ENCODE results near the gene GATA3. TPM values are rescaled to one million over a fixed set of nuclear protein-coding genes. Genes with fewer than 3 reads are reported as not detected.

GATA3 gene
- total RNA-seq, 1 experiment from 2014 or later: not detected

DNA sequence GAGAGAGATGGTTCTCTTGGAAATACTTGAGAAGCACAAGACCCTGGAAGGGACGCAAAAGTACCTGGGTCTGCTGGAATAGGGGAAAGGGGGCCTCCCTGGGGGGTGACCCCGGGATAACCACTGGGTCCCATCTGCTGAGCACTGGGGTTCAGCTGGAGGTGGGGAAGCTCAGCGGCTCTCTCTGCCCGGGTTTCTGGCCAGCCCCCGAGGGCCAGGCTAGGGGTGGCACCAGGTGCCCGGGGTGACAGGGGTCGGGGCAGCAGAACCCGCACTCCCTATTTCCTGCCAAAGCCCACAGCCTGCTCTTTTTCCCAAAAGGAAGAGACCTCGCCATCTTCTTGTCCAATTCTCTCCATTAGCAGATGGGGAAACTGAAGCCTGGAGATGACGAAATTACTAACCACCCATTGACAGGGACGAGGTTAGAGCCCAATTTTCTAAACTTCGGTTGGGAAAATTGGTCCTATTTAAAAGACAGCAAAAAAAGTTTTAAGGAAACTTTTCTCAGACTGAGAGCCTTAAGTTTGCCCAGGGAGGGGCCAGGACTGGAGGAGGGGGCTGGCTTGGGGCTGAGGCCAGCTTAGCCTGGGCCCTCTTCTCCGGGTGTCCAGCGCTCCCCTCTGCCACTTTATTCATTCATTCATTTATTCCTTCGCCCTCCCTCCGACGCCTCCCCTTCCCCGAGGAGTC, 17.8 kb upstream of the GATA3 start:
- in situ Hi-C loops (cut with HindIII; ENCODE audit: low pct_unique_long_range_greater_than_20kb, low sequenced_read_pairs): no loop called here

DNA sequence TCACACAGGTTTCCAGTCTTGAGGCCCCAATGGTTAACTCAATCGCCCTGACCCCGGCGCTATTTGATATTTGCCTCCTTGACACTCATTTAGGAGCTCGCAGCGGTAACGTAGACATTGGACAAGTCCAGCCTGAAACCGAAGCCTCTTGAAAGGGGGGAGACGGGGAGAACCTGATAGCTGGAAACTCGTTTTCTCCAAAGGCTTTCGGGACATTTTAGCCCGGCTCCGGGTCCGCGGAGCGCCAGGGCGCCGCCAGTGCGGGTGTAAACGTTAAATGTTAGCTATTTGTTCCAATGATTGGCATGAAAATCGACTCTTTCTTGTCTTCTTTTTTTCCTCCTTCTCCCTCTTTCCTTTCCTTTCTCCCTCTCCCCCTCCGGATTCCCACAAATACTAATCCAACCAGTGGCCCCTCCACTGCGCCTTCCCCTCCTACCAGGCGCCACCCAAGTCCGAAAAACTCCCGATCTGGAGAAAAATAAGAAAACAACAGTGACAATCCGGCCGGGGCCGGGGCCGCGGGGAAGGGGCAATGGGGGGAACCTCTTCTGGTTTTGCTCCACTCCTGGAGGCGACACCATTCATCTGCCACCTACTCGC, 17.2 kb upstream of the GATA3 start:
- in situ Hi-C loops (cut with HindIII; ENCODE audit: low pct_unique_long_range_greater_than_20kb, low sequenced_read_pairs): no loop called here
- DNase-seq (ENCODE audit: low read depth, low spot score): no peak

More for the DNA sequence above, 17.8 kb upstream of the GATA3 start:
- no peak for DNase-seq (ENCODE audit: low read depth, low spot score)

GRCh38 chr10:8037941-8038894, 16.3 kb upstream of the GATA3 start:
- DNase-seq (ENCODE audit: low read depth, low spot score): no peak
- in situ Hi-C loops (cut with HindIII; ENCODE audit: low pct_unique_long_range_greater_than_20kb, low sequenced_read_pairs): no loop called here

- no peak for DNase-seq (ENCODE audit: low read depth, low spot score)
- in situ Hi-C loops (cut with HindIII; ENCODE audit: low pct_unique_long_range_greater_than_20kb, low sequenced_read_pairs): no loop called here
Observed at GRCh38 chr10:8039321-8039881, 15.1 kb upstream of the GATA3 start.

- in situ Hi-C loops (cut with HindIII; ENCODE audit: low pct_unique_long_range_greater_than_20kb, low sequenced_read_pairs): no loop called here
Observed at GRCh38 chr10:8040651-8041050, 13.8 kb upstream of the GATA3 start.

GRCh38 chr10:8041284-8041991, 13.1 kb upstream of the GATA3 start:
- no peak for DNase-seq (ENCODE audit: low read depth, low spot score)
- in situ Hi-C loops (cut with HindIII; ENCODE audit: low pct_unique_long_range_greater_than_20kb, low sequenced_read_pairs): no loop called here

More at GRCh38 chr10:8040651-8041050, 13.8 kb upstream of the GATA3 start:
- DNase-seq (ENCODE audit: low read depth, low spot score): no peak

- in situ Hi-C loops (cut with HindIII; ENCODE audit: low pct_unique_long_range_greater_than_20kb, low sequenced_read_pairs): no loop called here
- no peak for DNase-seq (ENCODE audit: low read depth, low spot score)
Observed at GRCh38 chr10:8041992-8042720, 12.3 kb upstream of the GATA3 start.

GRCh38 chr10:8042721-8043568, 11.5 kb upstream of the GATA3 start:
- no peak for DNase-seq (ENCODE audit: low read depth, low spot score)
- in situ Hi-C loops (cut with HindIII; ENCODE audit: low pct_unique_long_range_greater_than_20kb, low sequenced_read_pairs): no loop called here

GRCh38 chr10:8043569-8044306, 10.8 kb upstream of the GATA3 start:
- in situ Hi-C loops (cut with HindIII; ENCODE audit: low pct_unique_long_range_greater_than_20kb, low sequenced_read_pairs): no loop called here
- DNase-seq (ENCODE audit: low read depth, low spot score): no peak

DNA sequence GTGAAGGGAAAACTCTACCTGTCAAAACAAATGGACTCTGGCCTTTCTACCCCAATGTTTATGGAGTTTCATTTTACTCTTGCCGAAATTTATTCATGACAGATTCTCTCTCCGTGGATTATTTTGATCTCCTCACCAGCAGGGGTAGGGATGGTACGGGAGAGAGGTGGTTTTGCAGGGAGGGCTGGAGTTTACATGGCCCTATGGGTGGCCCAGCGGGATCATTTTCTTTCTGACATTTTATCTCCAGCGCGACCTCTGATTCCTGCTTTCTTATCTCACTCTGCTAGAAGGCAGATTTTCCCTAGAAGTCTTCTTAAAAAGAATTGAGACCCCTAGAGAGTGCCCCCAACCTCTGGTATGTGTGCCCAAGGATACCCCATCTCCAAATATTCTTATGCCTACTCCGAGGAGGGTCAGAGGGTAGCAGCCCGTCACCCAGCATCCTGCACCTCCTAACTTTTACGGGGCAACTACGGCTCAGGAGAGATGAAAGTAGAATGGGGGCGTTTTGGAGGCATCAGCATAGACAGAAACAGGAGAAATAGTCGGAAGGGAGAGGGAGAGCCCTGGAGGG, 10.1 kb upstream of the GATA3 start:
- in situ Hi-C loops (cut with HindIII; ENCODE audit: low pct_unique_long_range_greater_than_20kb, low sequenced_read_pairs): no loop called here
- no peak for DNase-seq (ENCODE audit: low read depth, low spot score)

- no peak for DNase-seq (ENCODE audit: low read depth, low spot score)
- in situ Hi-C loops (cut with HindIII; ENCODE audit: low pct_unique_long_range_greater_than_20kb, low sequenced_read_pairs): no loop called here
Observed at GRCh38 chr10:8044908-8045725, 9.4 kb upstream of the GATA3 start.

DNA sequence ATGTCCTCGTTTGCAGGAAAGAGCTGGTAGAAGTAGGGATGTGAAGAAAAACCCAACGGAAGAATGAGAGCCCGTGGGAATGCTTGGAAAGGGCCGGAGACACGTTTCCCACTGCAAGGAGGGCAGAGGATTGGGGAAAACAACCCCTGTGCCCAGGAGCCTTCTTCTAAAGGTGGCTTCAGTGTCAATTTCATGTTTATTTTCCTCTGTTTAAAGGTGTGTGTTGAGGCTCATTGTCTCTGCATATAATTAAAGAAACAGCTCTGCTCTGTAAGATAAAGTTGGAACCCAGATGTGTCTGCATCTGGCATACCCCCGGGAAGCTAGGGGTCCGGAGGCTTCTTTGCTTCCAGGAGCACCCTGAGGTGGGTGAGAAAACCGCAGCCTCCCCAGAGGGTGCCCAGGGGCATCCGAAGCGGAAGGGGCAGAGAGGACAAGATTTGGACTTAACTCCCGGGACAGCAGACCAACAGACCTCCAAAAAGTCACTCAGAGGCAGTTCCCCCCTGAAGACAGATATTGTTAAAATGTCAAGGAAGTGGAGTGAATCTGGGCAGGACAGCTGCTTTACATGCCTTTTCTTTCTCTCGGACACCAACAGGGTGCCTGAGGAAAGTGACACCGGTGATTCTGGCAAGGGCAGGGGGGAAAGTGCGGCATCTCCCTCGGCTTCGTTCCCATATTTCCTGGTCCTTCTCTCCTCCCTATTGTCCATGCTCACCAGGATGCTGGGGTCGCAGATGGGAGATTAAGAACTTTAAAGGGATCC, 8.6 kb upstream of the GATA3 start:
- in situ Hi-C loops (cut with HindIII; ENCODE audit: low pct_unique_long_range_greater_than_20kb, low sequenced_read_pairs): no loop called here
- DNase-seq (ENCODE audit: low read depth, low spot score): no peak

GRCh38 chr10:8047452-8048280, 6.8 kb upstream of the GATA3 start:
- in situ Hi-C loops (cut with HindIII; ENCODE audit: low pct_unique_long_range_greater_than_20kb, low sequenced_read_pairs): no loop called here
- DNase-seq (ENCODE audit: low read depth, low spot score): no peak

All from SK-MEL-5 (cell line).